GM18511 (cell line): Measurements from ENCODE around the gene HTR4.

Experiments used
- ATAC-seq: cut with Tn5 transposase; IDR thresholded peaks from one replicate; pipeline ENCODE4 v1.9.1; 2021; ENCODE audit warnings: mild to moderate bottlenecking, moderate library complexity; ENCODE audit not compliant: unreplicated experiment

Gene HTR4

DNA sequence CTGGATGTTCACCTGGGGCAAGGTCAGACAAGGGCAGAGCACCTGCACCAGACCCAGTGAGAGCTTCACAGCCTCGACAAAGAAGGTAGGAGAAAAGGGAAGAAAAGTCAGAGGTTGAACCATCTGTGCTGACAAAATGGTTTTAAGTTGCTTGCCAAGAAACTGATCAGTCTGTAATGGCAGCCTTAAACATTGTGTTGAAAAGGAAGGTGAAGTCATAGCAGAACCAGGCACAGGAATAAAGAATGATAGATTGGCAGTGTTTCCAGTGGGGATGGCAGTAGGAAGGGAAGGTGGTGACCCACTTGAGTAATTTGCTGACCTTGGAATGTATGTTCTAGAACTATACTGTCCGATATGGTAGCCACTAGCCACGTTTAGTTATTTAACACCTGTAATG, 34.2 kb downstream of the HTR4 start:
- no peak for ATAC-seq

DNA sequence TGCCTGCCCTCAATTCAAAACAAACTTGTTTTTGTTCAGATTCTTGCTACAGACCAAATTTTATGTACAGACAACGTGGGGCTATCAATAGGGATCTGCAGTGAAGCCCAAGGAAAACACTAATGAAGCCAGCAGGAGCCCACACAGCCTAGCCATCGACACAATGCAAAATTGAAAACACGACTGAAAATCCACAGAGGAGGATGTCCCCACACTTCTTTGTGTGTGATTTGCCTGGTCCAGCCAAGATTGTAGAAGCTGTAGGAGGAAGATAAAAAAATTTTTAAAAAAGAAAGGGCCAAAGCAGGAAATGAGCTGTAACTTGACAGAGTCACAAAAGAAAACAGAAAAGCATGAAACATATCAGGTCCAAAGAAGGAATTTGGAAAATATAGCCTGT, 34.8 kb downstream of the HTR4 start:
- ATAC-seq, result no peak

DNA sequence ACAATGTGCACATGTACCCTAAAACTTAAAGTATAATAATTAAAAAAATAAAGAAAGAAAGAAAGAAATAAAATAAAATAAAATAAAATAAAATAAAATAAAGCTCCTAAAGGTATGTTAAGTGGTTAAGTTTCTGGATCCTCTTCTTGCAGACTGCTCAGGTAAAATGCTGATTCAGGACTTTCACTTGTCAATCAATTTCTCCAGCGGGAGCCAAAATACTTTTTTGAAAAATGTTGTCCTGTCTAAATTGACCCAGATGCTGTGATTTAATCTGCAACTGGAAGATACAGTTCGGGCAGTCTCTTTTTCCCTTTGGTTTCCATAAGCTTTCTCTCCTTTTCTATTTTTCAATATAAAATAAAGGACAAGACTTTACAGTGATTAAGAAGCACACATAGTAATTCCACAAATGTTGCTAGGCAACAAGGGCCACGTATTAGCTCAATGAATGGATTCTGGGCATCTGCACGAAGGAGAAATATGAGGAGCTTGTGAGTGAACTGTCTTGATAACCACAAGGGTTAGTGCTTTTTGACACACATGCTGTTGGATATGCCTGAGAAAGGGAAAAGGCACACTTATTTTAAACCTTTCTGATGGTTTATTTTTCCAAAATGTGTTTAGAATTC, 38.6 kb downstream of the HTR4 start:
- ATAC-seq, result no peak

DNA sequence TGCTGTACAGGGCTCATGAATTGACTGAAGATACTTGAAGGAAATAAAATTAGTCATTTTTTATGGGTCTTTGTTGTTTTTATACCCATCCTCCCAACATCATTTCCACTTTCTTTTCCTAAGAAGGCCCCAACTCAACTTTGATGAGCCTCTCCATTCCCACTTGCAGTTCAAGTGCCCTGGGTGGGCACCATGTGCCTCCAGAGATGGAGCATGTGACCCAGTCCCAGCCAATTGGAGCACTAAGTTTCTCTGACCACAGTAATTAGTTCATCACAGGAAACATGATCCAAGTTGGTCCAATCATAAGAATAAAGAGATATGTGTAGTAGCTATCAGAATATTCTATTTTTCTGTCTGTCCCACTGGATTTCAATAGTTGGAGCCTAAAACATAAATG, 46.9 kb downstream of the HTR4 start:
- no peak for ATAC-seq

DNA sequence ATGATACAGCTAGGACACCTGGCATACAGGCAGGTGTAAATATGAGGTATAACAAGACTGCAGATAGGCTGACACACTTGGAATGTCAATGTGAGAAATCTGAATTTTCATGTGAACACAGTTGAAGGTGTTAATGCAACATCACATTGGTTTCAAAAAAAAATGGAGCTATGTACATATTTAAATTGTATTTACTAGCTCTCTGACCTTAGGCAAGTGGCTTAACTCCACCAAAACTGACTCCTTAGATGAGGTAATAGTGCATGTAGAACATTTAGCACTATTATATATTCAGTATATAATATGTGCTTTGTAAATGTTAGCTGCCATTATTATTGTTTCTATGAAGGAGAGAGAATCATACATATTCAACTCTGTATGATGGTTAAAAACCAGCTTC, 48.0 kb downstream of the HTR4 start:
- ATAC-seq, result no peak

DNA sequence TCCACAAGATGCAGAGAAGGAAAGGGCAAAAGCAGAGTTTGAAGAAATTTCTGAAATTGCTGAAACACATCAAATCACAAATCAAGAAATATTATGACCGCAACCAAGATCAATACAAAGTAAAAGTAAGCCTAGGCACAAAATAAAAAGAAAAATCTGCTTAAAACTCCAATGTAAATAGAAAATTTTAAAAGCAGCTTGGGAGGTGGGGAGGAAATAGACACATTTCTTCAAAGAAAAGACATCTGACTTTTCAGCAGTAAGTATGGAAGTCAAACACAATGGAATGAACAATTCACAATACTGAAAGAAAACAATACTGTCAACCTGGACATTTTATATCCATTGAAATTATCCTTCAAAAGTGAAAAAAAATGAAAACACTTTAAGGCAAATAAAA, 55.1 kb downstream of the HTR4 start:
- no peak for ATAC-seq

DNA sequence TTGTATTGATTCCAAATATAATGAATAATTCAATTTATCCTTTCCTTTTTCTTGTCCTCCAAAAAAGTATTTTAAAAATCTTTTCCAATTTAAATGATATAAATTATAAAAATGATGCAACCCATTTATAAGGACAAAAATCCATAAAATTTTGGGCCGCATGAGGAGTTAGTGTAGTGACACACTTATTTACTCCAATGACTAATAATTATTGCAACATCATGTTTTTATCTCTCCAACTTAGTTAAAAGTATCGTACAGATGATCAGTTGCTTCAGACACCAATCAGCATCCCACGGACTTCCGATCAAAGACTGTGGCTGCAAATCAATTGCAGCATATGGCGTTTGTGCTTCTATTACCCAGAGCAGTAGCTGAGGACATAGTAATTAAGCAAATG, 58.6 kb downstream of the HTR4 start:
- no peak for ATAC-seq

DNA sequence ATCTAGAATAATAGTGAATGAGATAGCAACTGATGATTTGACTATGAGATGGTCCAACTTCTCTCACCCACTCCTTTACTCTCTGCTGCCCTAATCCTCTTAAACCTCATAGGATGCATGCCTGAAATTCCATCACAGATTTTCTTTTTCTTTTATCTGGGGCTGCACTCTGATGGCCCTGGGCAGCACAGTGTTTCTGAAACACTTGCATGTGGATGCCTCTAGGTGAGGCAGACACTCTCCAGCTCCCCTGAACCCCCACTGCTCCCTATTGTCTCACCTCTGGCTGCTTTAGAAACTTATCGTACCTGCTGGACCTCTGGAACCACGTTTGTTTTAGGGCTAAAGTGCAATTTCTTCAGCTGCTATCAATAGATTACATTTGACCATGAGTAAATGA, 67.5 kb downstream of the HTR4 start:
- ATAC-seq, result no peak

DNA sequence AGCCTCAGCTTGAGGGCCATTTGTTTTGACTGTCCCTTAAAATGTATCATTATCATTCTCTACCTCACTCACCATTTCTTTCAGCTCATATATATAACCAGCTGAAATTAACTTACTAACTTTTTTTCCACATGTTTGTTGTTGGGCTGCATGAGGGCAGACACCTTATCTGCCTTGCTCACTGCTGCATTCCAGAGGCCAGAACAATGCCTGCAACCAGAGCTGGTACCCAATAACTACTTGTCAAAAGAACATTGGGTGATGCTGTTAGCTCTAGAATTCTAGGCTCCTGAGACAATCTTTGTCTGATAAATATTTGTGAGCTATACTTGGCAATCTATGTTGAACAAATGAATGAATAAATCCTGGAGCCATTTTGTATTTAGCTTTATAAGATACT, 68.3 kb downstream of the HTR4 start:
- no peak for ATAC-seq

DNA sequence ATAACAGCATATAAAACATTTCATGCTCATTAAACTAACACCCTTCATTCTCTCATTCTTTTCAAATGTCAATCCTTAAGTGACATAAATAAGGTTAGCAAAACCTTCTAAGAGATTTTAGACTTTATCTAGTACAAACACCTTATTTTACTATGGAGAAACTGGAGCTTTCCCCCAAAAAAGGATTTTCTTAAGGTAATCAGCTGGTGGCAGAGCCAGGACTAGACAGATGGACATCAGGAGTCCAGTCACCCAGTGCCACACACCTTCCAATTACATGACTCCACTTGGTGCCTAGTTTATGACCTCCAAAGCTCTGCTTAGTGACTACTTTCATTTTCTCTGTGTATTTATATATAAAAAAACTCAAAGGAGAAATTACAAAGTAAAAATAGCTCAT, 70.2 kb downstream of the HTR4 start:
- no peak for ATAC-seq

DNA sequence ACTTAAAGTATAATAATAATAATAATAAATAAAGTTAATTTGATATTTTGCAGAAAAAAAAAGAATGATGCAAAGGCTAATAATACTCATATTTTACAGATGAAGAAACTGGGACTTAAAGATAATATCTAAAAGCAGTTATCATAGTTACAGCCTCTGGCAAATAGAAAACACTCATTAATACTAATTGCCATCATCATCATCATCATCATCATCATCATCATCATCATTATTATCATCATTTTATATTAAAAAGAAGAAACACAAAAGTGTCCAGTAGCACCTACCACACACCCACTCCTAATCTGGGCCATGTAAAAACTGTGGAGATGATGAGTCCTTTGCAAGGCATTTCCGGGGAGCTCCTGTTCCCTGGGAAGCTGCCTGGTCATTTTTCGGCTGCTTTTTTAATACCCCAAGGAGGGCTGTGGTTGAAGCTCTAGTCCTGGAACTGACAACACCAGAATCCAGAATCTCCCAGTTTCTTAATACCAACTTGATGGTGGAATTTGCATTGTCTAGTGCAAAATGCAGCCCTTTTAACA, 70.8 kb downstream of the HTR4 start:
- ATAC-seq, result no peak

DNA sequence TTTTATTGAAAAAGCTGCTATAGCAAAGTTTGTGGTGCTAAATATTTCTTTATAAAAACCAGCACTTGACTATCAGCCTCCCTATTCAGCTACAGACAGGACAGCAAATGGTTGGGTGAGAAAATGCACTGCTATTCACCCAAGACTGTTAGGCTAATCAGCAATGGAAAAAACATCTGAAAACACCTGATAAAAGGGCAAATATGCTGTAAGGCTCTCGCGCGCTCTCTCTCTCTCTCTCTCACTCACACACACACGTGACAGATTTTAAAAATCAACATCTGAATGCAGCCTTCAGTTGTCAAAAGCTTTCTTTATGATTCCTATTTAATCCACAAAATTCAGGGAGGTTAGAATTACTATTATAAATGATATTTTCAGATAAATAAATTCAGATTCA, 80.2 kb downstream of the HTR4 start:
- no peak for ATAC-seq

DNA sequence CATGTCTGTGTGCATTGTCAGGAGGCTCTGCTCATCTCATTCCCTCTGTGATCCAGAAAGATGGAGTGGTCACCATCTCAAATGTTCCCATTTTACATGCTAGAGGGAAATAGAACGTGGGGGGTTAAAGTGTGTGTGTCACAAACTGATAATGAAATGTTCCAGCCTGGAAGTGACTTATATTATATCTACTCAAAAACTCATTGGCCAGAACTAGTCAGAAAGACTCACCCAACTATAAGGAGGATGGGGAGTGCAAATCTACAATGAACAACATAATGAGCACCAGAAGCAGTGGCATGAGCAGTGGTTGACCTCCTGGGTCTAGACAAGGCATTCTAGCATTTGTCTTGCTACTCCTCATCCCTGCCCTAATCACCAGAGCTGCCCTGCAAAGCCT, 81.0 kb downstream of the HTR4 start:
- ATAC-seq, result no peak

DNA sequence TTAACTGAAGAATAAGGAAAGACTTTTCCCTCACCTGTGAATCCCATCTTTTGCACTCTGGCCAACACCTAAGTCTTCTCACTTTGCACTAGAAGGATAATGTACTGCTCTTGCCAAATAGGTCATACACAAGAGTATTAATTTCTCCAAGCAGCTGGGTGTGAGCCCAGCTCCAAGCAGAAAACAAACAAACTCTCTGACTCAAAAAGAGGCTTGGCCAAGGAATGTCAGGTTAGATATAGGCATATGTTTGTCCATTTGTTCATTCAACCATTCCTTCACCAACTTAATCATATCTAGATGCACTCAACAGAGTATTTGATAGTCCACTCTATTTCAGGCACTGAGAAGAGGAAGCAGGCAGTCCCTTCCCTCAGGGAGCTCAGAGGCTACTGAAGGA, 84.4 kb downstream of the HTR4 start:
- no peak for ATAC-seq

DNA sequence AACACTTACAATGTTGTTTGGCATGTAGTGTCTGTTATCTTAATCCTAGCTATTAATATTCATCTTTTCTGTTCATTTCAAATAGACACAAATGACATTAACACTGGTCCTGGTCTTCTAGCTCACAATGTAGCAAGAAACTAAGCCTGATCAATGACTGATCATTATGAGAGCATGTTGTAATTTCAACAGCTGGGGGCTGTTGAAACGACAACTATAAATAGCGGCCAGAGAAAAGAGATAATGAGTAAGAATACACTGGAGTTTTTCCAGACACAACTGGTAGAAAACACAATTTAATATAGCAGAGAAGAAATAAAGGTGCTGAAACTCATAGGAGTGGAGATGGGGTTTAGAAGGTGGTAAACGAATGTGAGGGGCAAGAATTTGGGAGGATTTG, 89.2 kb downstream of the HTR4 start:
- no peak for ATAC-seq

DNA sequence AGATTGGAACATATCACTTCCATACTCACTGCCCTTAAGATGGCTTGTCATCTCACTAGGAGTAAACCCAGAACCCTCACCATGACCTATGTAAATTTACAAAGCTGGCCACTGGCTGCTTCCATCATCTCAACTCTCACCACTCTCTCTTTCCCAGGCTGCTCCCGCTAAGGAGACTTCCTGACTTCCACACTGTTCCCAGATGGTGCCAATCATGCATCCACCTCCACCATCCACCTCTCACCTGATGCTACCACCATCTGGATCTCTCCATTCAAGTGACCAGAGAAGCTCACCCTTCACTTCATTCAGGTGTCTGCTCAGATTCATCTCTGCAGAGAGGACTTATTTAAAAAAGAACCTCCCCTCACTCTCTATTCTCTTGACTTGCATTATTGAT, 91.3 kb downstream of the HTR4 start:
- no peak for ATAC-seq

DNA sequence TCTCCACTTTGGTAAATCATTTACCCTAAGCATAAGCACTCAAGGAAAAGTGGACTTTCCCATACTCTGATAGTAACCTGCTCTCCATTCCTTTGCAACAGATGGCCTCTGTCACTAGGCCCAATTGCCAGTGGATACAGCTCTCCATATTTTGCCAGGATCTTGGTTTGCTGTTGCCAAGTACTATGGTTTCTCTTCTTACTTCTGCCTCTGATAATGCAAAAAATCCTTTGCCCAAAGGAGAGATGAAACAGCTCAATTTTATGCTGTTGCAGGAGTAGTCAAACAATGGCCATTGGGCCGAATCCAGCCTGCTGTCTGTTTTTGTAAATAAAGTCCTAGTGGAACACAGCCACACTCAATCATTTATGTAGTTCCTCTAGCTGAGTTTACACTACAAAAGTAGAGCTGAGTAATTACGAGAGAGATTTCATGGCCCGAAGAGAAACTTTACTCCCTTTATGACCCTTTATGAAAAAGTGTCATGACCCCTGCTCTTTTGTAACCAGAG, 92.5 kb downstream of the HTR4 start:
- no peak for ATAC-seq

DNA sequence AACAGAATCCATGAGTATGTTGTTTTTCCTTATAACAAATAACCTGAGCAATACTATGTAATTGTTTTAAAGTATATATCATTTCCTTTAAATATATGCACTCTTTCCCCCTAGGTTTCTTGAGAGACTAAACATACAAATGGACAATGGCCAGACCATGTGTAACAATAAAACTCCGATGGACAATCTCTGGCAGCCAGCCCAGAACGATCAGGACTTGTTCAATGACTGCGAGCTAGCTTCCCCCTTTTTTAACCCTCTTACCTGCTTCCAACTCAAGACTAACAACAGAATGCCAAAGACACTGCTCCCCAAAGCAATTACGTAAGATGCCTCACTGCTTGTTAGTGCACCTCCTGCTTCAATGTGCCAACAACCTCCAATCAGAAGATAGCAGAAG, 94.9 kb downstream of the HTR4 start:
- no peak for ATAC-seq

DNA sequence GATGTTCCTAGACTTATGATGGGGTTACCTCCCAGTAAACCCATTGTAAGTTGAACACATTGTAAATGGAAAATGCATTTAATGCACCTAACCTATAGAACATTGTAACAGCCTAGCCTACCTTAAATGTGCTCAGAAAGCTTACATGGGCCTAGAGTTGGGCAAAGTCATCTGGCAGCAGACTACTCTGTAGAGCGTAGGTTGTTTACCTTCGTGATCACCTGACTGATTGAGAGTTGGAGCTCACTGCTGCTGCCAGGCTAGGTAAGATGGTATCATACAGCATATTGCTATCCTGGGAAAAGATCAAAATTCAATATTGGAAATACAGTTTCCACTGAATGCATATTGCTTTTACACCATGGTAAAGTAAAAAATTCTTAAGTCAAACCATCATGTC, 95.4 kb downstream of the HTR4 start:
- ATAC-seq, result no peak

DNA sequence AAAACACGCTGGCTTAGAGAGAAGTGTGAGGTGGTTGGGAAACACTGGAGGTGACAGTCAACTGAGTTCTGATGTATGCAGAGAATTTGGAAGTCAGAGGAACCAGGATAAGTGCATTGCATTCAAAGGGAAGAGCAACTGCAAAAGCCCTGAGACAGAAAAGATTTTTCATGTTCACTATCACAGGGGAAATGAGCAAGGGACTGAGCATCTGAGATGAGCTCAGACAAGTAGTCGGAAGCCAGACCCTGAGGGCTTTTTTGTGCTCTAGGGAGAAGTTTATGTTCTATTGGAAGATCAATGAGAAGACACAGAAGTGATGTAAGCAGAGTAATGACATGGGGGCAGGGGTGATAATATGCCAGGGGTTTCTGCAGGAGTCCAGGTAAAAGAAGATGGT, 97.5 kb downstream of the HTR4 start:
- ATAC-seq, result no peak

DNA sequence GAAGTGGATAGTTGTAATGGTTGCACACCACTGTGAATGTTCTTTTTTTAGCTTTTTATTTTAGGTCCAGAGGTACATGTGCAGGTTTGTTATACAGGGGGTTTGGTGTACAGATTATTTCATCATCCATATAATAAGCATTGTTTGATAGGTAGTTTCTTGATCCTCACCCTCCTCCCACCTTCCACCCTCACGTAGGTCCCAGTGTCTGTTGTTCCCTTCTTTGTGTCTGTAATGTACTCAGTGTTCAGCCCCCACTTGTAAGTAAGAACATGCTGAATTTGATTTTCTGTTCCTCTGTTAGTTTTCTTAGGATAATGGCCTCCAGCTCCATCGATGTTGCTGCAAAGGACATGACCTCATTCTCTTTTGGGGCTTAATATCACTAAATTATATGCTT, 99.7 kb downstream of the HTR4 start:
- no peak for ATAC-seq

DNA sequence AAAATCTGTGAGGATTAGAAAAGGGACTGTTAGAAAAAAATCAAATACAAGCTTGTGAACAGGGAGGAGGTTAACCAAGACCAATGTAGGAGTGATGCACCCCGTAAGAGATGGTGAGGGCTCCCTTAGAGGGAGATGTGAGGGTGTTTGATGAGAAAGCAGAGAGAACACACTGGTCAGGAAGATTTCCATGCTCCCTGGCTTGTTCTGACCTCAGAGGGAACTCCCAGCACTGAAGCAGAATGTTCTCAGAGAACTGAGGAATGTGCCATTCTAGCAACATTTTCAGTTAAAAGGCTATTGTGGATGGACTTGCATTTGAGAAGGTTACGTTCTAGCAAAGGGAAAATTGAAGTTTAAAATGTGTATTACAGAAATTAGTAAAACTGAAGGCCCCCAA, 110.6 kb downstream of the HTR4 start:
- ATAC-seq, result no peak

DNA sequence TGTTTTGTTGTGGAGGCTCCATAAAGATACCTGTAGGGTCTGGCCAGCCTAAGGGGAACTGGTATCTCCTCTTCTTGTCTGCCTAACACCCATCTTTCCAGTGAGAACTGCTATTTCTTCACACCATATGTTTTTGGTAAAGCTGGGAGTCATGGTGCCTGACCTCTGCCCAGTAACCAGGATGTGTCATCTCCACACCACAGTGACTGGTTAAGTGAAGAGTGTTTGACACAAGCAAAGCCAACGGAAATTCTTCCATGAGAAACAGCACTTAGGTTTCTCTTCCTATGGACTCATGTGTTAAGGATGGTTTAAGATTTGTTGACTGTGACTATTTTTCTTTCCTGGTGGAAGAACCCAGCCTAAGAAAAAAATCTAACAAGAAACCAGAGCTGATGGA, 111.5 kb downstream of the HTR4 start:
- ATAC-seq, result no peak
